Fibroblast of villous mesenchyme (primary cell): ENCODE data around the gene AFF1. TPM values are rescaled to one million over a fixed set of nuclear protein-coding genes. Genes with fewer than 3 reads are reported as not detected.

ENCODE experiments used
- DNase-seq: peaks from one replicate; pipeline ENCODE4 v3.0.0-alpha.2; 2010; ENCODE audit warnings: low read depth
- H3K4me3 ChIP-seq: 2 replicates; pipeline ENCODE4 v1.5.1; 2011; ENCODE audit warnings: low read depth, mild to moderate bottlenecking, low read length
- total RNA-seq: library from RNA; depleted of rRNA; stranded (reverse); fragments of >200 nt; gene quantifications from 2 replicates; pipeline ENCODE4 v1.2.3, GENCODE V29; 2012
- TF ChIP-seq, protein P1 (sequence below): IDR thresholded peaks from 2 replicates; pipeline ENCODE4 v1.5.1; 2012; ENCODE audit warnings: low read depth, mild to moderate bottlenecking, low read length; ENCODE audit not compliant: insufficient read depth

The AFF1 gene
- total RNA-seq, 1 donor = 34.1 TPM

DNA sequence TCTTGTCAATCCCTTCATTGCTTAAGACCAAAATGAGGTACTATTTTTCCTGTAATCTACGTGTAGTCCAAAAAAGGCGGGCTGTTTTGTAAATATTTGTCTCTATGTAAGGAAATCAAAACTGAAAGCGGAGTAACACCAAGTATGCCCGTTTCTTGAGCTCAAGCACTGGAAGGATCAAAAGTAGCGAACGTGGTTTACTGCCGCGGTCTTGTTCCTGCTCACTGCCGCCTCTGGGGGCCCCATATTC, 71.5 kb downstream of the AFF1 start:
- TF ChIP-seq, protein P1, sequence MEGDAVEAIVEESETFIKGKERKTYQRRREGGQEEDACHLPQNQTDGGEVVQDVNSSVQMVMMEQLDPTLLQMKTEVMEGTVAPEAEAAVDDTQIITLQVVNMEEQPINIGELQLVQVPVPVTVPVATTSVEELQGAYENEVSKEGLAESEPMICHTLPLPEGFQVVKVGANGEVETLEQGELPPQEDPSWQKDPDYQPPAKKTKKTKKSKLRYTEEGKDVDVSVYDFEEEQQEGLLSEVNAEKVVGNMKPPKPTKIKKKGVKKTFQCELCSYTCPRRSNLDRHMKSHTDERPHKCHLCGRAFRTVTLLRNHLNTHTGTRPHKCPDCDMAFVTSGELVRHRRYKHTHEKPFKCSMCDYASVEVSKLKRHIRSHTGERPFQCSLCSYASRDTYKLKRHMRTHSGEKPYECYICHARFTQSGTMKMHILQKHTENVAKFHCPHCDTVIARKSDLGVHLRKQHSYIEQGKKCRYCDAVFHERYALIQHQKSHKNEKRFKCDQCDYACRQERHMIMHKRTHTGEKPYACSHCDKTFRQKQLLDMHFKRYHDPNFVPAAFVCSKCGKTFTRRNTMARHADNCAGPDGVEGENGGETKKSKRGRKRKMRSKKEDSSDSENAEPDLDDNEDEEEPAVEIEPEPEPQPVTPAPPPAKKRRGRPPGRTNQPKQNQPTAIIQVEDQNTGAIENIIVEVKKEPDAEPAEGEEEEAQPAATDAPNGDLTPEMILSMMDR = peak; percentile 23
- peak overlapping the region; percentile 95 for H3K4me3 ChIP-seq
- peak; percentile 91 for DNase-seq

DNA sequence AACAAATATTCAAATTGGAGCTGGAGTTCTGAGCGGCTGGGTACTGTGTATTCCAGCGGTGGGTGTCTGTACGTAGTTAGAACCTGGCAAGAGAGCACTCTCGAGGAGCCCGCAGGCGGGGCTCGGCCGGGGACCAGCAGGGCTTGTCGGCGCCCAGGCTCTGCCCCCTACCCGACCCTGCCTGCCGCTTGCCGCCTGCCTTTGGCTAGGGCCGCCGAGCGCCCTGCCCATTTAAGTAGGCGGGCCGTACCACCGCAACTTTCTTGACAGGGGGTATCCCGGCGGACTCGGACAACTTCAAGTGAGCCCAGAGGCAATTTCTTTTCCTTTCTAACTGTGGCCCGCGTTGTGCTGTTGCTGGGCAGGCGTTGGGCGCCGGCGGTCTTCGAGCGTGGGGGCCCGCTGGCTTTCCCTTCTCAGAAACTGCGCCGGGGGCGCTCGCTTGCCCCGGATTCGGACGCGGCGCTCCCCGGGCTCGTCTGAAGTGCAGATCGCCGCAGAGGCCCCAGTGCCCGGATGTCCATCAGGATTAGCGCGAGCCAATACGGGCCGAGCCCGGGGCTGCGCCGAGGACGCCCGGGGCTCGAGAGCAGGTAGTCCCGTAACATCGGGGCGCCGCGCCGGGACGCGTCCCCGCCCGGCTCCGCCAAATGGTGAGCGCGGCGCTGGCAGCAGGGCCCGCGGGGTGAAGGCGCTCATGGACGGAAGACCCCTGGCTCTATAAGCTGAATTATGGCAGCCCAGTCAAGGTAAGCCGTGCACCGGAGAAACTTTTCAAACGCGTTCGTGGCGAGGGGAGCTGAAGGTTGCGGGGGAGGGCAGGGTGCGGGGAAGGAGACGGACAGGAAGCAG, 72.1 kb downstream of the AFF1 start:
- DNase-seq = peak; percentile 95
- TF ChIP-seq, protein P1 = no peak
- H3K4me3 ChIP-seq = peak overlapping the region; percentile 95

DNA sequence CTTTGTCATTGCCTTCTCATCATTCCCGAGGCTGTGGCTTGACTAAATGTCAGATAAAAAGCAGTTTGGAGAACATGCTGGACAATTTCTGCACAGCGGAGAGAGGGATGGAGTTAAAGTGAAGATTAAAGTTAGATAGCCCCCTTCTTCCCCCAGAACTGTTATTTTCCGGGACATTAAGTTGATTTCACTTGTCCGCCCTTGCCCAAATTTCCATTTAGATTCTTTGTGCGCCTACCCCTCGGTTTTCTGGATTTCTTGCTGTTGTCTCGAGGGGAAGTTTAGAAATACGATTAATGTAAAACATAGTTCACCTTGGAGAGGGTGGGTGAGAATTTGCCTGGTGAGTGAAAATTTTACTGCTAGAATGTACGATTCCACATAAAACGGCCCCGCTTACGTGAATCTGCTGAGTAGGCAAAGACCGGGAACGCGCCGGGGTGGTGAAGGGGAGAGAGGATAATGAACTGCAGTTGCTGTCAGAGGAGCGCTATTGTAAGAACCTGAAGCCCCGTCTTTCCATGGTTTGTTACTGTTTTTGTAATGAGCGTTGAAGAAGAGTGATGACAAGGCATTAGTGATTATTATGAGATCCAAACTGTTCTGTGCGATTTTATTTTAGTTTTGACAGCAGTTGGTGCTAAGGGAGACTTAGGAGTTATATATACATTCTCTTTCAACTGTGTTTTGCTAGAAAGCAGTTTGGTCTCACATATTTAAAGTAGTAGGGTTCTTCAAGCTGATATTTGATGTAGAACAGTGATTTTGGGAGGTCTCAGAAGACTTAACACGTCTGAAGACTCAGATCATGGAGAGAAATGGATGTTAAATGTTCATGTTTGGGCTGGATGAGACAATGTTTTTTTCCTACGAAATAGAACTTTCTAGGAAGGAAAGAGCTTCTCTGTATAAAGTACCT, 73.0 kb downstream of the AFF1 start:
- TF ChIP-seq, protein P1 = no peak
- DNase-seq = peak; percentile 74
- H3K4me3 ChIP-seq = peak overlapping the region; percentile 95

DNA sequence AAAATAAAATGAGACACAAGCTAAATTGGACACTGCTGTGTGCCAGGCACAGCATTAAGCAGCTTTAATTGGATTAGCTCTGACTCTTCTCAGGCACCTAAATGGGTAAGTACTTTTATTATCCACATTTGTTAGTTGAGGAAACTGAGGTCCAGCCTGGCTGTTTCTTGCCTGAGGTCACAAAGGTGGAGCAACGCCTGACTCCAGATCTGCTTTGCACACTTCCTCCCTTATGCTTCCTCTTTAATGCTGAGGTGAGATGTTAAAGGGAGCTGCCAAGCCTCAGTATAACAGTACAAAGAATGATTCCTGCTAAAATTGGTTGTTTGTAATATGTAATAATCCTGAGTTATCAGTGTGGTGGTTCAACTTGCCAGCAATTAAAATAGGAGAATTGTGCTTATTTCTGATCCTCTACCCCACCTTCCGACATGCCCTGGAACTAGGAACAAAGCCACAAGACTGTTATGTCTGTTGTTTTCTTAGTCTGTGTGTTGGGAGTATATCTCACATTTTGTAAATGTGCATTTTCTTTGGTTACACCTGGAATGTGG, 74.4 kb downstream of the AFF1 start:
- TF ChIP-seq, protein P1 = no peak
- no peak for DNase-seq
- peak overlapping the region; percentile 16 for H3K4me3 ChIP-seq

DNA sequence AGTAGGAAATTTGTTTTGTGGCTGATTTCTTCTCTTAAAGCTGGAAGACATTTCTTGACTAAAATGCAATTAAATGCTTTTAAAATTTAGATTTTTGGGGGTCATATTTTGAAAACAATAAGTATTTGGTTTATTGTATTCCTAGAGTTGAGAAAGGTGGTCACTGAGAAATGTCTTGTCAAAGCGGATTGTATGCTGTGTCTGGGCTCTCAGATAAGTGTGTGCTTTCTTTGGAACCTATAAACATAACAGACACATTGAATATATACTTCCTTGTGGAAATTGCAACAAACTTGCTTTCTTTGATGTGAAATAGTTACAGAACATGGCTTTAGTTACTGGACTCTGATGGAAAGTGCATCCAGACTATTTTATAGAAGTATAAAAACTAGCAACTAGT, 75.4 kb downstream of the AFF1 start:
- DNase-seq = no peak
- H3K4me3 ChIP-seq = no peak overlapping the region
- TF ChIP-seq, protein P1 = no peak

DNA sequence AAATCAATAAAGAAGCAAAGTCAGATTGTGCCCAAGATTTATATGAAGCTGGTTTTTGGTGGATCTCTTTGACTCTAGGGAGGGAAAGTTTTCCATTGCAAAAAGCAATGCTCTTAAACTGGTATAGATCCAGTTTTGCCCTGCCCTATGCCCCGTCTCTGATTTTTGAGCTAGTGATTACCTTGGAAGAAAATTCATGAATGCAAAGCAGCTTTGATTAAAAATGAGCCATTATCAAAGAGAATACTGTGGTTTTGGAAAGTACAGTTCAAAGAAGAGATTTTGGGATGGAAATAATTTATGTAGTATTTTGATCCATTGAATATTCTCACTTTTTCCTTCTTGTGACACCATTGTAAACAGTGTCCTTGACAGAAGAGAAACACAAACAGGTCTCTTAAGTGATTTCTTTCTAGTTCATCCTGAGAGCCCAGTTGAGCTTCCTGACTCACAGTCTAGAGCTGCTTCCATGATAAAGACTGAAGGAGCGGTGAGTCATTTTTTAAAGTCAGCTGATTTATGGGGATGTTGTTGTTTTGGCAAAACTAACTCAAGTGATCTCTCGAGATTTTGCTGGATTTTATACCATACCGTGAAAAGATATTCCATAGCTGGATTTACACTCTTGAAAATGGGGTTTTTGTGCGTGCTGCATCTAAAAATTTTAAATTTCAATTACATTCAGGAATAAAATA, 76.7 kb downstream of the AFF1 start:
- no peak overlapping the region for H3K4me3 ChIP-seq
- TF ChIP-seq, protein P1 = no peak
- peak; percentile 92 for DNase-seq
